Dermis microvascular lymphatic vessel endothelial cell (primary cell): ENCODE results near the gene ACYP1. TPM values are rescaled to one million over a fixed set of nuclear protein-coding genes. Genes with fewer than 3 reads are reported as not detected.
"Not testable (repeated sequence)": the region's sequence is repeated elsewhere in the genome, so short reads cannot be mapped to it uniquely, and the experiment has no call there.

ENCODE experiments used
- DNase-seq, 2 donors: peaks; one replicate each; pipeline versions ENCODE4 v3.0.0 to v3.0.0-alpha.2; 2010; ENCODE audit warnings: low read depth in 2 of 2
- total RNA-seq: library from RNA; depleted of rRNA; stranded (reverse); fragments of >200 nt; gene quantifications from 2 replicates; pipeline ENCODE4 v1.2.1, GENCODE V29; 2014

ACYP1 gene
- total RNA-seq, 1 donor from 2014 or later: 7.4 TPM

DNA sequence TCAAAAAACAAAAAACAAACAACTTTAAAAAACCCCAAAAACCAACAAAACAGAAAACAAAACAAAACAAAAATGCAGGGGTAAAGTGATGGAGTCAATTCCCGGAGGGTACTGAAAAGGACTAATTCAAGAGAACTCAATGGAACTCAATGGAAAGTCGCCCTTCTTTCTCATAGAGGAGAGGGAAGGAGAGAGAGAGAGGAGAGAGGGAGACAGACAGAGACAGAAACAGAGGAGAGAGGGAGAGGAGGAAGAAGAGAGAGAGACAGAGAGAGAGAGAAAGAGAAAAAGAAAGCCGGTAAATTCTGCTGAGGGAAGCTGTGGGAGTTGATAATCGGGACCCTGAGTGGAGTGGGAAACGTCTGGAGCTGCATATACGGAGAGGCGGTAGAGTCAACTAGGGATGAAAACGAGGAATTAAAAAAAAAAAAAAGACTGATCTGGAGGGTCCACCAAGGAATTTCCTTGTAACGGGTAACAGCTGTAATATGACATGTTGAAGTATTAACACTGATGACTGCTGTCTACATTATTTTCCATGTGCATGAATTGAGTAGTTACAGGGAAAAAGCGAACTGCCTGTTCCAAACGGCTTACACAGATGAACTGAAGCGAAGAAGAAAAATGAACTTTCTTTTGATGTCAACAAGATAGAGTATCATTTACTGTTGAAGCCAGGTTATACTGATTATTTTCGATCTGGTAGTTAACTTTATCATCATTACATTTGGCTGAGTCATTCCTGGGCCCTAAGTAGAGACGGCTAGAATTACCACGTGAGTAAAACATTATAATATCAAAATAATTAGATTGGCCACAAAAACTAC is 4.7 kb upstream of the ACYP1 start:
- DNase-seq: peak in 1 of 2 donors; percentile 34

DNA sequence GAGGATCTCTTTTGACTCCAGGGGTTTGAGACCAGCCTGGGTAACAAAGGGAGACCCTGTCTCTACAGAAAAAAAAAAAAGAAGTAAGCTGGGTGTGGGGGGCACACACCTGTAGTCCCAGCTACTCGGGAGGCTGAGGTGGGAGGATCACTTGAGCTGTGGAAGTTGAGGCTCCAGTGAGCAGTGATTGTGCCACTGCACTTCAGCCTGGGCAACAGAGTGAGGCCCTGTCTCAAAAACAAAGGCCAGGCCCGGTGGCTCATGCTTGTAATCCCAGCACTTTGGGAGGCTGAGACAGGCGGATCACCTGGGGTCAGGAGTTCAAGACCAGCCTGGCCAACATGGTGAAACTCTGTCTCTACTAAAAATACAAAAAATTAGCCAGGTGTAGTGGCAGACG is 3.9 kb upstream of the ACYP1 start:
- not testable (repeated sequence) for DNase-seq

DNA sequence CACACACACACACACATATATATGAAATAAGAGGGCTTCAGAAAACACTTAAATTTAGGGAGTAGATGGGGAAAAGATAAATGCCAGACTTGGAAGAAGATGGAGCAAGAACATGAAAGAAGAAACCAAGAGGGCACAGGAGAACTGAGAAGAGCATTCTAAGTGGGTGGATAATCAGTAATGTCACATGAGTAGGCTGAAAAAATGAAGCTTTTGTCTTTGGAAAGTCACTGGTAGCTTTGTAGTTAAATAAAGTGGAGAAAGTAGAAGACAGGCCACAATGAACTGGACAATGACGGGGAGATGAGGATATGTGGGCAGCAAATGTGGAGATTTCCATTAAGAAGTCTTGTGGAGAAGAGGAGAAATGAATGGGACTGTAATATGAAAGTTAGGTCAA is 3.4 kb upstream of the ACYP1 start:
- DNase-seq: no peak

DNA sequence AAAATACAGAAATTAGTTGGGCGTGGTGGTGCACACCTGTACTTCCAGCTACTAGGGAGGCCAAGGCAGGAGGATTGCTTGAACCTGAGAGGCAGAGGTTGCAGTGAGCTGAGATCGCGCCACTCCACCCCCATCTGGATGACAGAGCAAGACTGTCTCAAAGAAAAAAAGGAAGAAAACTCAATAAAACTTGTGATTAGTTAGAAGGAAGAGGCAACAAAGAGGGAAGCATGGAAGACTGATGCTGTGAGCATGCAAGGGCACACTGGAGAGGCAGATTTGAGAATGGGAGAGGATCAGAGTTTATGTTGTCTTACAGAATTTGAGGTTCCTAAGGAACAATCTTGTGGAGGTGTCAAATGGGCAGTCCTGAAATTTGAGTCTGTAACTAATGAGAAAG is 2.9 kb upstream of the ACYP1 start:
- no peak for DNase-seq

DNA sequence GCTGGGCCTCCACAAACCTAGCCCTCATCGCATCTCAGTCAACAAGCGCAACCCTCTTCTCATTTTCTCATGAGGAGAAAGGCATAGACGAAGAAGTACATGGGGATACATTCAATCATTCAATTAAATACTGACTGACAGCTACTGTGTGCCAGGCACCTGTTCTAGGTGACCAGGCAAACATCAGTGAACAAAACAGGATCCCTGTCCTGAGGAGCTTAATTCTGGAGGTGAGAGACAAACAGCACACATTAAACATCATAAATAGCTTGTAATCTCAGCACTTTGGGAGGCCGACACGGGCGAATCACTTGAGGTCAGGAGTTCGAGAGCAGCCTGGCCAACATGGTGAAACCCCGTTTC is 362 bp upstream of the ACYP1 start:
- no peak for DNase-seq

DNA sequence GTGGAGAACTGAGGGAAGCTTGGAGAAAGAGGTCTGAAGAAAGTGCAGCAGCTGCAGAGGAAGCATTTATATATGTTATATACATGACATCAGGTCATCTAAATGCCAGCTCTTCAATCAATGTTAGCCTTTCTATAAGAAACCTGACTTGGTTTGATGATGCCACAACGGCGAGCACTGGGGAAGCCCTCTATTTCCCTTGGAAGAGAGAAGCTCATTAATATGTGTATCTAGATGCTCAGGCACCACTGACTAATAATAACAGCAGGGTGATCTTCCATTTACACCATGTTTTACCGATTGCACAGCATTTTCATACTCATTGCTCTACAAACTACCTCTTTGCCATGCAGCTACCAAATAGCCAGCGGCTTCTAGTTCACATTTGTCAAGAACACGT is 811 bp downstream of the ACYP1 start:
- DNase-seq: no peak

DNA sequence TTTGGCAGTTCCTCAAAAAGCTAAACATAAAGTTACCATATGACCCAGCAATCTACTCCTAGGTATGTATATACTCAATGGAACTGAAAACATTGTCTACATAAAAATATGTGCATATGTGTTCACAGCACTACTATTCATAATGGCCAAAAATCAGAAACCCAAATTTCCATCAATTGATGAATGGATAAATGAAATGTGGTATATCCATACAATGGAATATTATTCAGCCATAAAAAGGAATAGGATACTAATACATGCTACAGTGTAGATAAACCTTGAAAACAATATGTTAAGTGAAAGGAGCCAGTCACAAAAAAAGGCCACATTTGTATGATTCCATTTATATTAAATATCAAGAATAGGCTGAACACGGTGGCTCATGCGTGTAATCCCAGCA is 3.4 kb downstream of the ACYP1 start:
- DNase-seq: no peak

DNA sequence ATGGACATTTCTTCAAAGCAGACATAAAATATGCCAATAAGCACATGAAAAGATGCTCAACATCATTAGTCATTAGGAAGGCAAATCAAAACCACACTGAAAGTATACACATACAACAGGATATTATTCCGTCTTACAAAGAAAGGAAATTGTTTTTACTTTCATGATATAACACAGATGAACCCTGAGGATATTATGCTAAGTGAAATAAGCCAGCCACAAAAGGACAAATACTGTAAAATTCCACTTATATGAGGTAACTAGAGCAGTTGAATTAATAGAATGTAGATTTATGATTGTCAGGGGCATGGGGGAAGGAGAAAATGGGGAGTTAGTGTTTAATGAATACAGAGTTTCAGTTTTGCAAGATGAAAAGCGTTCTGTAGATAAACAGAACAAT is 4.2 kb downstream of the ACYP1 start:
- peak in 1 of 2 donors; percentile 61 for DNase-seq

DNA sequence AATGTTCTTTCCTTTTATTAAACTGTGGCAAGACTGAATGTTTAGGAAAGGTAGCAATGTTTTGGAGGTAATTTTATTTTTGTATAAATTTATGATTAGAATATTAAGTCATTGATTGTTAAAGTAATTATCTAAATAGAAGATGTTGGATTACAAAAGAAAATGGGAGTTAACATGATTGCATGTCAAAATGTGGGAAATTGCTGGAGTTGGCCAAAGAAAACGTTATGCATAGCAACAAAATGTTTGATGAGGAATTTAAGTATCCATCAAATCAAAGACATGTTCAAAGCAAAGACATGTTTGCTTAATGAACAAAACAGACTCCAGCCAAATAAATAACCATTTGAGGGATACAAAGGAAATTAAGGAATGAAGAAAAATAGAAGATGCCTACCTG is 9.4 kb downstream of the ACYP1 start:
- no peak for DNase-seq

DNA sequence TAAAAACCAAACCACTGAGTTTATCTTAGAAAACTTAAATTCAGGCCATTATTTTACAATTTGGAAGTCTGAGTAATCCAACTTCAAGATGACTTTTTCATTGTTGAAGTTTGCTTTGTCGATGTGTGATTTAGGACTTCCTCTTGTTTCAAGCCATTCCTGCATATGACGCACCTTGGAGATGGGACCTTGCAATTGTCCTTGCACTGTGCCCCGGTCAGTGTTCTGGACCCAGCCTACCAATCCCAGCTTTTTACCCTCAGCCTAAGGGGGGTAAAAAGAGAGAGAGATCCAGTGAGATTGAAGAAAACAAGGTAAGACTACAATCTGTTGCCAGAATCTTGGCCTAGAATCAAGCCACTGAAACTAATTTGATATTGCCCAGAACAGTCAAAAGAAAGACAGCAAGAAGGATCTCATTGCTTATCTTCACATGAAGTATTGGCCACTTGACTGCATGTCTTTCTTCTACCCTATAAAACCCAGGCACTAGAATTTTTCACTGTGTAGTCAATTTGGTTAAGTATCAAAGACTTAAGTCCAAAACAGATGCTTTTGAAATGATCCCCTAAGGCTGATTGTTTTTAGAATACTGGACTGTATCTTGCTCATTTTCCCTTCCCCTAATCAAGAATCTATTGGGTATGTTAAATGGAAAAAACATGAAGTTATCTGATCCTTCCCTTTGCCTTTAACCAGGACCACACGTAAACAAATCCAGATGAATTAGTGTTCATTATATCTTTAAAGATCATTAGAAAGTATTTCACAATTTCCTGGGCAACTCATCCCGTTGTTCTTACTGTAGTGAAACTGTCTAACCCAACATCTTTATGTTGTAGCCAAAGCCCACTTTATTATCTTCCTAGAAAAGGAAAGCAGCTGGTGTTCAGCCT is 10.2 kb downstream of the ACYP1 start:
- DNase-seq: no peak

DNA sequence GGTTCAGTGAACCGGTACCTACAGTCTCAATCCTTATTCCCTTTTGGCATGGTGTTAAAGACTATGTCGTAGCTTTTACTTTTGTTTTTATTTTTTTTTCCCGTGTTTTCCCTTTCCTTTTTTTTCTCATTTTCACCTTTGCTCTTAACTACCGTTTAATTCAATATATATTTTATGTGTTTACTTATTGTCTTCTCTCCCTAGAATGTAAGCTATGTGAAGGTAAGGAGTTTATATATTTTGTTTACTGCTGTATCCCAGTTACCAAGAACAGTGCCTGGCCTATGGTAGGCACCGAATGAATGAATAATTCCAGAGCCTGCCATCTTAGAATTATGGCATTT is 12.3 kb downstream of the ACYP1 start:
- no peak for DNase-seq

DNA sequence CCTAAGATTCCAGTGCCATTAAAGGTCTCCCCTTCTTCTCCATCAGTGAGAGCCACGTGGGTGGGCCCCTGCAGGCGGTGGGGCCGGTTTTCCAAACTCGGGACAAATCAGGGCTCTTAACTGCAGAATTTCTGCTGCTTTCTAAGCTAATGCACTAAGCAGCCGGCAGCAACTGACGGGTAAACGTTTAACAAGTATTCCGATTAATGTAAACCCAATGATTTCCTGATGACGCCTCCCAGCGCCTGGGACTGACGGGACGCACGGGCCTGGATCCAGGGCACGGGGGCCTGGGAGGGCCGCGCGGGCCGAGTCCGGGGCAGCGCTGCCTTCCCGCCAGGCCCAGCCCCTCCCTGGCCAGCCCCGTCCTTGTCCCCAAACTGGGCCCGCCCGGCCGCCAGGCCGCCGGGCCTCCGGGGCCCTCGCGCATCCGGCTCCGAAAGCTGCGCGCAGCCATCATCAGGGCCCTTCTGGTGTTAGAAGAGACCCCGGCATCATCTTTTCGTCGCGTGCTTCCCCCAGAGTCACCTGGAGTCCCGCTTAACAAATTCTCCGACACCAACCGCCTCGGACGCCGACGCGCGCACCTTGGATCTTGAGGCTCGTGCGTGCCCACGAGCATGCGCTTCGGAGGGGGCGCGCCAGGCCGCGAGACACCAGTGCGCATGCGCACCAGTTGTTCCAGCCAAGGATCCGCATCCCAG is 12.8 kb downstream of the ACYP1 start, which contains the start of gene MLH3:
TSS of gene MLH3 (minus strand) at position 616 of the 704 bp plus-strand sequence. CDS start 1,812 bp downstream, outside the sequence.
- DNase-seq: peak; percentile 50 to 80

DNA sequence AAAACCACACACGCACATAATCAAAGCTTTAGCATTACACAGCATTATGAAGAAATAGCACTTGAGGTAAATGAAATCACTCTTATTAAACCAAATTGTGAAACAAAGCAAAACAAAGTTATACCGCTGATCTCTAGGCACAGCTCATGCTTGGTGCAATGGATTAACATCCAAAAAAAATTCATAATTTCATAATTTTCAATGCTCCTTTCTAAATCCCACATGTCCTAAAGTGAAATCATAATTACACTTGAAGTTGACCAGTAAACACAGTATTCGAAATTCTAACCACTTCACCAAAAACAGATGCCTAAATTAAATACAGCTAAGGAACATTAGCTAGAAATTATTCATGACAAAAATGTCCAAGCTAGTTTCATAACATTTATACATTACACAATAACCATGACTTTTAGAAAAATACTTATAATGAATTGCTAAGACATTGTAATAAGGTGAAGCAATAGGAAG is 14.1 kb downstream of the ACYP1 start:
- no peak for DNase-seq

DNA sequence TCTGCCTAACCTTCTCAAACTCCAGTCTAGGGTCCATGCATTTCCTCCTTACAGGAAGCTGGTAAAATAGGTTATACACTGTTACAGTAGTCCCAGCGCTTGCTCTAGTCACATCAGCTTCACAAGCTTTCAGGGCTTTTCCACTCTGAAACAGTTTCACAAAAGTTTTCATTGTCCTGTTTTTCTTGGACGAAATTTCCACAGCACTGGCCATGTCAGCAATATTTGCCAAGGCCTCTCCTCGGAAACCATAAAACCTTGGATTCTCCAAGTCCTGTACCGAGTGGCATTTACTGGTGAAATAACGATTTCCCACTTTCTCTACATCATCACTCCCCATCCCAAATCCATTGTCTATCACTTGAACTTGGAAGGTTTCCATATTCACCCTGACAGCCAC is 14.7 kb downstream of the ACYP1 start:
- no peak for DNase-seq

DNA sequence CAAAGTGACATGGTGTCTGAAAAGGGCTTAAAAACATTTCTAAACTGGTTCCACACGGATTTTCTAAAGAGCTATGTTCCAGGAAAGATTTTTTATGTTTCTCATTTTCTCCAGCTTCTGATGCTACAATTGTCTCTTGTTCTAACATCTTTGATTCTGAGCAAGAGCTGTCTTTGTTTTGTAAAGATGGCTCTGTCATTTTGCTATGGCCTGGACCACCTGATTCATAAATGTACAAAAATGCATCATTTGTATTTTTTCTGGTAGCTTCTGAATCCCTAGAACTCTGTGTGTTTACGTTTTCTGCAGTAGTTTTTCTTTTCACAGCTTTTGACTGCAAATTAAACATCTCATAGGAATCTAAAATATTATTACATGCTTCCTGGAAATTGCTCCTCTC is 15.7 kb downstream of the ACYP1 start:
- no peak for DNase-seq

DNA sequence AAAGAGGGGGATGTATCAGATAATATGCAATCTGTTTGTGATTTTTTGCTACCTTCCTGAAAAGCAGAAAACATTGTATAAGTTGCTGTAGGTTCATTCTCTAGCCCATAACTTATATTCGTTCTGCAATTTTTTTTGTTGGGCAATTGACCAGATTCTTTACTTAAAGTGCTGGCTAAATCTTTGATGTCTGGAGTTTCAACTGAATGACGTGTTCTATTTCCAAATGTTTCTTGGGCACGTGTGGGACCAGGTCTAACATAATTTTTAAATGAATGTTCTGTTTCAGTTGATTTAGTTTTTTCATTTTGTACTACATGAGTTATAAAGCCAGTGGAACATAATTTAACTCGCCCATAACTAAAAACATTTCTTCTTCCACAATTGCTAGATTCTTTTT is 16.3 kb downstream of the ACYP1 start:
- DNase-seq: no peak

DNA sequence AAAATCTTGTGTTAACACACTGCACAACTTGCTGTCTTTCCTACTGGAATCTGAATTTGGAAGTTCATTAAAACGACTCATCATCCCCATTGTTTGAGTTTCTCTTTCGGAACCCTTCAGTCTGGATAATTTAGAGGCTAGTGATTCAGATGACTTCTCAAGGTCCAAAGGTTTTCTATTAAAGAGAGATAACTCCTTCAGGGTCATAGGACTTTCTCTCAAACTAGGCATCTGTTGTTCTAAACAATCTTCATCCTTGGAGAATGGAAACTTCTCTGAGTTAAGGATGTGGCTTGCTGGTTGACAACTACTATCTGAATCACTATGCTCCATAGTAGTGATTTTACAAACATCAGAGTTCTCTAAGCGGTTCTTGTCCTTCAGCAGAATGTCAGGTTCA is 16.9 kb downstream of the ACYP1 start:
- no peak for DNase-seq

DNA sequence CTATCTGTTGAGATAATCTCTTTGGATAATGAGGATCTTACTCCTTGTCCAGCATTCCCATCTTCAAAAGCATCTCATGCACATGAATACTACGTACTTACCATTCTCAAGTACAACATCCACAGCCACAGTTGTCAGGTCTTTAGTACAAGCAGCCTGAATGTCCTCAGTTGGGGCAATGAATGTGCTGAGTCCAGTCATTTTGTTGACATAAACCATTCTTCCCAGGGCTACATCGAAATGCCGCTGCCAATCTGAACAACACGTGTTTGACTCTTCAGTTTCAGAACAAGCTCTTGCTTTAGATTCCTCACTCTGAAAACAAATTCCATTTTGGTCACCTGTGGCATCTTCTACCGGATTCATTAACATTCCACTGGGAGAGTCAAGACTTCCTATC is 17.5 kb downstream of the ACYP1 start:
- peak in 1 of 2 donors; percentile 17 for DNase-seq

DNA sequence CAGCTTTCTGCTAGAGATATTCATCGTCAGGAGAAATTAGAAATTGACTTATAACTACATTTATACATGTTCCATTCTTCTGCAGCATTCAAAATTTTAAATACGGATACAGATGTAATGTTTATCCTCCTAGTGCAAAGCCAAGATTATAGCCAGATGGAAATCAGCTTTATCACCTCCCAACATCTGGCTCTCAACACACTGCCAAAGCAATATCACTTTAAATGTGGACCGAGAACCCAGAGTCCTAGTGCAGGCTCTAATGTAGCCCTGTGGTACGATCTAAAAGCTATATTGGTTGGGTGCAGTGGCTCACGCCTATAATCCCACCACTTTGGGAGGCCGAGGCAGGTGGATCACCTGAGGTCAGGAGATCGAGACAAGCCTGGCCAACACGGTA is 19.1 kb downstream of the ACYP1 start:
- no peak for DNase-seq

DNA sequence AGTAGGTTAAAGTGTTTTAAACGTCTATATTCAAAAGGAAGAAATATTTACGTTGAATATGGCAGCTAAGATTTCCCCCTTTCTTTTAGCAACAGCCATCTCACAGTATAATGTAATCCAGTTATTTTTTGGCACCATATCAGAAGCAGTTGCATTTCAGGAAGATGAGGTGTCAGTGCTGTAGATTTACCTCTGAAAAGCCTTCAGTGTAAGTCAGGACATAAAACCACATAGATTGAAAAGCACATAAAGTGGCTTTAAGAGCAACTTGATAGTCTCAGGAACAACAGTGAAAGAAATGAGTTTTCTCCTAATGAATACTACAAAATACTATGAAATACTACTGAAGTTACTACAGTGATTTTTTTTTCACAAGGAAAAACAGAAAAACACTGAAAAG is 19.5 kb downstream of the ACYP1 start:
- peak in 1 of 2 donors; percentile 68 for DNase-seq

DNA sequence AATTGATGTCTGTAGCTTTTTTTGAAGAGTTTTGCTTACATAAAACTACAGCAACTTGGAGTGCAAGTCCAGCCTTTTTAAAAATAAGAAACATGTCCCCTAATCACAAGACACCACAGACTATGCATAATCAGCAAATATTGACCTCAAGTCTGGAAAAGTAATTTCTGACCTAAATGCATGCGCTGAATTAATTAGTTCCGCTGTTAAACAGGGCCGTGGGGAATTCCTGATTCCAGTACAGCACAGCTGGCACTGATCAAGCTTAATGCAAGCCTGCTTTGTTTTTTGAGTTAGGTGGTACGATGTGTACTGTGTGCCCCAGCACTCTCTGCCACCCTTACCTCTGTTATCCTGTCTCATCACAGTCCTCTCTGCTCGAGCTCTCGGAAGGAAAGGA is 21.8 kb downstream of the ACYP1 start:
- peak in 1 of 2 donors; percentile 31 for DNase-seq

DNA sequence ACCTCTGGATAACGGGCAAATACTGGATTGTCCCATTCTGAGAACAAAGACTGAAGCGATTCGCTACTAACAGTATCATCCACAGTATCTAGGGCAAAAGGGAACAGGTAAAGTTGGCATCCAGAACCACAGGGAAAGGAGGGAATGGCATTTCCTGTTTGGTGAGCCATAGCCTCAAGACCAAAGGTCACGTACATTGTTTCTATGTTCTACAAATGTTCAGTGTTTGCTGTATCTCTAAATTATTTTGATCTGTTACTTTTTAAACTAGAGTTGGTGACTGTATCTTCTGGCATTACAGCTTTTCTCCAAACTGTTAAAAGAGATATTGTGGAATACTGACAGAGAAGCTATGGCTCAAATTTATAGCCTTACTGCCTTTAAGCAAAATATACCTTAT is 22.2 kb downstream of the ACYP1 start:
- peak; percentile 30 to 57 for DNase-seq
